GM23338 (cell line): ENCODE results near the gene MAD1L1.

Experiments used
- CREB1 ChIP-seq: fragments of 250-450 bp; sonication (Bioruptor Pico); IDR thresholded peaks from 2 replicates; pipeline ENCODE4 v1.5.0; 2020; ENCODE audit warnings: low read depth, mild to moderate bottlenecking, moderate library complexity
- CTCF ChIP-seq, 2 experiments: fragments of 200-600 bp in 1 of 2; sonication (generic) in 1 of 2; conservative IDR thresholded peaks; 2 replicates each; pipeline versions ENCODE4 v1.5.1 to v1.6.1; 2016 to 2017; ENCODE audit warnings: antibody characterized with exemption in 2 of 2, low read depth in 2 of 2, mild to moderate bottlenecking in 2 of 2, moderate library complexity in 1 of 2
- ETS1 ChIP-seq: IDR thresholded peaks from 2 replicates; pipeline ENCODE4 v1.6.1; 2016; ENCODE audit warnings: antibody characterized with exemption
- EZH2 ChIP-seq: fragments of 200-600 bp; sonication (generic); IDR thresholded peaks from one replicate; pipeline ENCODE4 v1.8.0; 2017; ENCODE audit warnings: antibody characterized with exemption, mild to moderate bottlenecking, low read depth; ENCODE audit not compliant: unreplicated experiment
- EZH2phosphoT487 ChIP-seq: fragments of 200-600 bp; sonication (generic); IDR thresholded peaks from one replicate; pipeline ENCODE4 v1.8.1; 2018; ENCODE audit warnings: antibody characterized with exemption; ENCODE audit not compliant: unreplicated experiment
- JUNB ChIP-seq: IDR thresholded peaks from one replicate; pipeline ENCODE4 v1.6.1; 2016; ENCODE audit warnings: antibody characterized with exemption; ENCODE audit not compliant: unreplicated experiment
- NANOG ChIP-seq: IDR thresholded peaks from 2 replicates; pipeline ENCODE4 v1.6.1; 2016; ENCODE audit warnings: antibody characterized with exemption, borderline replicate concordance
- POLR2AphosphoS5 ChIP-seq: IDR thresholded peaks from 2 replicates; pipeline ENCODE4 v1.6.1; 2016; ENCODE audit warnings: antibody characterized with exemption, low read depth
- REST ChIP-seq: IDR thresholded peaks from one replicate; pipeline ENCODE4 v1.6.1; 2018; ENCODE audit warnings: antibody characterized with exemption; ENCODE audit not compliant: unreplicated experiment
- STAT1 ChIP-seq: IDR thresholded peaks from one replicate; pipeline ENCODE4 v1.6.1; 2016; ENCODE audit warnings: antibody characterized with exemption; ENCODE audit not compliant: unreplicated experiment
- ZNF114 ChIP-seq: fragments of 250-450 bp; sonication (Bioruptor Pico); IDR thresholded peaks from 2 replicates; pipeline ENCODE4 v1.5.0; 2020; ENCODE audit warnings: mild to moderate bottlenecking, moderate library complexity
- ZNF331 ChIP-seq: fragments of 250-450 bp; sonication (Bioruptor Pico); IDR thresholded peaks from 2 replicates; pipeline ENCODE4 v1.5.0; 2020; ENCODE audit warnings: low read depth, mild to moderate bottlenecking, moderate library complexity

GRCh38 chr7:2090526-2091520 lies 141.9 kb downstream of the MAD1L1 start:
- TF ChIP-seq POLR2AphosphoS5 (no peak), CTCF (conservative IDR thresholded peaks at IDR 0.05; ENCODE audit: low read depth in 2 of 2) (no peak), JUNB (no peak), ZNF331 (CRISPR knock-in tag) (no peak), EZH2 (no peak), CREB1 (CRISPR knock-in tag) (no peak), REST (no peak), EZH2phosphoT487 (no peak), NANOG (no peak), ETS1 (no peak), ZNF114 (no peak), STAT1 (no peak)
